ENCODE data around the gene PCDHA7. TPM values are rescaled to one million over a fixed set of nuclear protein-coding genes. Genes with fewer than 3 reads are reported as not detected.
"Not testable (repeated sequence)": the region's sequence is repeated elsewhere in the genome, so short reads cannot be mapped to it uniquely, and the experiment has no call there.

PCDHA7 gene
- total RNA-seq, 1 donor = 0.18 TPM

DNA sequence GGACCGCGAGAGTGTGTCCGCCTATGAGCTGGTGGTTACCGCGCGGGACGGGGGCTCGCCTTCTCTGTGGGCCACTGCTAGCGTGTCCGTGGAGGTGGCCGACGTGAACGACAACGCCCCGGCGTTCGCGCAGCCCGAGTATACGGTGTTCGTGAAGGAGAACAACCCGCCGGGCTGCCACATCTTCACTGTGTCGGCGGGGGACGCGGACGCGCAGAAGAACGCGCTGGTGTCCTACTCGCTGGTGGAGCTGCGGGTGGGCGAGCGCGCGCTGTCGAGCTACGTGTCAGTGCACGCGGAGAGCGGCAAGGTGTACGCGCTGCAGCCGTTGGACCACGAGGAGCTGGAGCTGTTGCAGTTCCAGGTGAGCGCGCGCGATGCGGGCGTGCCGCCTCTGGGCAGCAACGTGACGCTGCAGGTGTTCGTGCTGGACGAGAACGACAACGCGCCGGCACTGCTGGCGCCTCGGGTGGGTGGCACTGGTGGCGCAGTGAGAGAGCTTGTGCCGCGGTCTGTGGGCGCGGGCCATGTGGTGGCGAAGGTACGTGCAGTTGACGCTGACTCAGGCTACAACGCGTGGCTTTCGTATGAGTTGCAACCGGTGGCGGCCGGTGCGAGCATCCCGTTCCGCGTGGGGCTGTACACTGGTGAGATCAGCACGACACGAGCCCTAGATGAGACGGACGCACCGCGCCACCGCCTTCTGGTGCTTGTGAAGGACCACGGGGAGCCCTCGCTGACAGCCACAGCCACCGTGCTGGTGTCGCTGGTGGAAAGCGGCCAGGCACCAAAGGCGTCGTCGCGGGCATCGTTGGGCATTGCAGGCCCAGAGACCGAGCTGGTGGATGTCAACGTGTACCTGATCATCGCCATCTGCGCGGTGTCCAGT, 1.8 kb downstream of the PCDHA7 start:
- TF ChIP-seq, protein P1, sequence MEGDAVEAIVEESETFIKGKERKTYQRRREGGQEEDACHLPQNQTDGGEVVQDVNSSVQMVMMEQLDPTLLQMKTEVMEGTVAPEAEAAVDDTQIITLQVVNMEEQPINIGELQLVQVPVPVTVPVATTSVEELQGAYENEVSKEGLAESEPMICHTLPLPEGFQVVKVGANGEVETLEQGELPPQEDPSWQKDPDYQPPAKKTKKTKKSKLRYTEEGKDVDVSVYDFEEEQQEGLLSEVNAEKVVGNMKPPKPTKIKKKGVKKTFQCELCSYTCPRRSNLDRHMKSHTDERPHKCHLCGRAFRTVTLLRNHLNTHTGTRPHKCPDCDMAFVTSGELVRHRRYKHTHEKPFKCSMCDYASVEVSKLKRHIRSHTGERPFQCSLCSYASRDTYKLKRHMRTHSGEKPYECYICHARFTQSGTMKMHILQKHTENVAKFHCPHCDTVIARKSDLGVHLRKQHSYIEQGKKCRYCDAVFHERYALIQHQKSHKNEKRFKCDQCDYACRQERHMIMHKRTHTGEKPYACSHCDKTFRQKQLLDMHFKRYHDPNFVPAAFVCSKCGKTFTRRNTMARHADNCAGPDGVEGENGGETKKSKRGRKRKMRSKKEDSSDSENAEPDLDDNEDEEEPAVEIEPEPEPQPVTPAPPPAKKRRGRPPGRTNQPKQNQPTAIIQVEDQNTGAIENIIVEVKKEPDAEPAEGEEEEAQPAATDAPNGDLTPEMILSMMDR (IDR thresholded peaks at IDR 0.05; ENCODE audit: insufficient read depth, low read length) = no peak
- DNase-seq (ENCODE audit: low read depth) = no peak
- H3K4me3 ChIP-seq (ENCODE audit: low read depth, low read length) = no peak overlapping the region

DNA sequence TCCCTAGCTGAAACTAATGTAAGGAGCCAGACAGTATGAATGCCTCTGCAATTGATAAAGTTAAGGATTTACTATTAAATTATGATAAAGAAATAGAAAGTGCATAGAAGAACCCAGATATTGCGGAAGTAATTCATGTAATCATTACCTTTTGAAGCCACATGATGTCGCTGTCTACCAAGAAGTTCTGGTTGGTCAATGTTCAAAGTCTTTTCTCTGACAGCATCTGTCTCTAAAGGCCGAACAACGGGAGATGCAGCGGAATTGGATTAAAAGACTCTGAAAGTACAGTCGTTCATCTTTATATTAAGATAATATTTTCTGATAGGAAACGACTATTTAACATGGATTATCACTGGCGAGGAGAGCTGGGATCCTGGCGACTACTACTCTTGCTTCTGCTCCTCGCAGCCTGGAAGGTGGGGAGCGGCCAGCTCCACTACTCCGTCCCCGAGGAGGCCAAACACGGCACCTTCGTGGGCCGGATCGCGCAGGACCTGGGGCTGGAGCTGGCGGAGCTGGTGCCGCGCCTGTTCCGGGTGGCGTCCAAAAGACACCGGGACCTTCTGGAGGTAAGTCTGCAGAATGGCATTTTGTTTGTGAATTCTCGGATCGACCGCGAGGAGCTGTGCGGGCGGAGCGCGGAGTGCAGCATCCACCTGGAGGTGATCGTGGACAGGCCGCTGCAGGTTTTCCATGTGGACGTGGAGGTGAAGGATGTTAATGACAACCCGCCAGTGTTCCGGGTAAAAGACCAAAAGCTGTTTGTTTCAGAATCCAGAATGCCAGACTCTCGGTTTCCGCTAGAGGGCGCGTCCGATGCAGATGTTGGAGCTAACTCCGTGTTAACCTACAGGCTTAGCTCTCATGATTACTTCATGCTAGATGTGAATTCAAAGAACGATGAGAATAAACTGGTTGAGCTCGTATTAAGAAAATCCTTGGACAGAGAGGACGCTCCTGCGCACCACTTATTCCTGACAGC, 7.2 kb downstream of the PCDHA7 start, which contains the start of gene PCDHA8:
TSS of gene PCDHA8 (plus strand) at position 210 of the 985 bp plus-strand sequence. CDS start at position 345, 135 bp downstream.
- TF ChIP-seq, protein P1 (IDR thresholded peaks at IDR 0.05; ENCODE audit: insufficient read depth, low read length) = no peak
- H3K4me3 ChIP-seq (ENCODE audit: low read depth, low read length) = no peak within 1 kb of the TSS
- DNase-seq (ENCODE audit: low read depth) = no peak

- H3K4me3 ChIP-seq (ENCODE audit: low read depth, low read length) = no peak overlapping the region
- TF ChIP-seq, protein P1 (IDR thresholded peaks at IDR 0.05; ENCODE audit: insufficient read depth, low read length) = no peak
- no peak for DNase-seq (ENCODE audit: low read depth)
Observed at GRCh38 chr5:140842798-140843733, 9.0 kb downstream of the PCDHA7 start.

- not testable (repeated sequence) for DNase-seq (ENCODE audit: low read depth); H3K4me3 ChIP-seq (ENCODE audit: low read depth, low read length)
Observed at GRCh38 chr5:140848139-140849102, 14.4 kb downstream of the PCDHA7 start, which contains the start of gene PCDHA9. TSS of gene PCDHA9 (plus strand) at chr5:140848382. CDS start at chr5:140848496, 114 bp downstream.

- not testable (repeated sequence) for H3K4me3 ChIP-seq (ENCODE audit: low read depth, low read length); DNase-seq (ENCODE audit: low read depth)
Observed at GRCh38 chr5:140849831-140850634, 16.0 kb downstream of the PCDHA7 start.

- no peak within 1 kb of the TSS for H3K4me3 ChIP-seq (ENCODE audit: low read depth, low read length)
Observed at GRCh38 chr5:140855772-140856674, 22.0 kb downstream of the PCDHA7 start, which contains the start of gene PCDHA10. TSS of gene PCDHA10 (plus strand) at chr5:140855897. CDS start at chr5:140856049, 152 bp downstream.

More at GRCh38 chr5:140855772-140856674, 22.0 kb downstream of the PCDHA7 start, which contains the start of gene PCDHA10:
- TF ChIP-seq, protein P1 (IDR thresholded peaks at IDR 0.05; ENCODE audit: insufficient read depth, low read length) = no peak
- peak; percentile 1 for DNase-seq (ENCODE audit: low read depth)
